ENCODE measurements around the gene DYNC2H1.

Gene DYNC2H1

GRCh38 chr11:103349595-103349994, 240.4 kb downstream of the DYNC2H1 start:
- no peaks in the 10 kb centered on the region for H3K36me3 ChIP-seq (replicated peaks in 1 of 2; ENCODE audit: control insufficient read depth in 2 of 2, insufficient read depth in 2 of 2, low read length in 2 of 2)
- no CpG with 5 or more reads among the region's 2 CpGs for WGBS, 2 donors (ENCODE audit: extremely low coverage in 2 of 2, insufficient read length in 2 of 2, insufficient replicate concordance in 1 of 2)
- no peak overlapping the region for H2AK5ac ChIP-seq (ENCODE audit: low read depth, low read length)

GRCh38 chr11:103354656-103355055, 245.4 kb downstream of the DYNC2H1 start:
- H2BK120ac ChIP-seq (ENCODE audit: low read depth, low read length), result no peak overlapping the region
- no peak overlapping the region for H3K27ac ChIP-seq (replicated peaks; ENCODE audit: low read length)
- H3K9ac ChIP-seq (ENCODE audit: low read depth, low read length, poor library complexity), result no peak overlapping the region
- no peak overlapping the region for H3K4ac ChIP-seq (ENCODE audit: low read length)
- no peak overlapping the region for H2AK5ac ChIP-seq (ENCODE audit: low read depth, low read length)
- no peak overlapping the region for H4K8ac ChIP-seq (ENCODE audit: low read depth, low read length)
- no peak overlapping the region for H3K14ac ChIP-seq (ENCODE audit: low read length)
- no peaks in the 10 kb centered on the region for H3K36me3 ChIP-seq (replicated peaks in 1 of 2; ENCODE audit: control insufficient read depth in 2 of 2, insufficient read depth in 2 of 2, low read length in 2 of 2)
- no peak overlapping the region for H2BK15ac ChIP-seq (ENCODE audit: low read length)
- H3K27me3 ChIP-seq (ENCODE audit: control insufficient read depth in 3 of 3, insufficient read depth in 3 of 3, low read depth in 1 of 3, low read length in 3 of 3), result no peaks in the 10 kb centered on the region
- no peak overlapping the region for H4K91ac ChIP-seq (ENCODE audit: low read depth, low read length, poor library complexity)
- no peaks in the 10 kb centered on the region for H3K9me3 ChIP-seq (replicated peaks in 1 of 2; ENCODE audit: control insufficient read depth in 2 of 2, insufficient read depth in 1 of 2, low read depth in 1 of 2, low read length in 2 of 2)
- H3K4me2 ChIP-seq (ENCODE audit: insufficient read depth, low read length, poor library complexity, severe bottlenecking), result no peak overlapping the region
- no peak overlapping the region for H2BK5ac ChIP-seq (ENCODE audit: low read length)
- no peak overlapping the region for H3K18ac ChIP-seq (ENCODE audit: low read length)
- no peak overlapping the region for H2AFZ ChIP-seq (ENCODE audit: low read length)
- H3K4me1 ChIP-seq (ENCODE audit: control insufficient read depth in 2 of 2, insufficient read depth in 1 of 2, low read depth in 1 of 2, low read length in 2 of 2), result no peaks in the 10 kb centered on the region
- no peak overlapping the region for H3K23ac ChIP-seq (ENCODE audit: low read depth, low read length, poor library complexity)
- H3K4me3 ChIP-seq (ENCODE audit: low read length in 2 of 2), result no peak overlapping the region
- no peak overlapping the region for H2BK12ac ChIP-seq (ENCODE audit: low read length)
- no peak for DNase-seq (ENCODE audit: low spot score)
- no peaks in the 10 kb centered on the region for H3K79me1 ChIP-seq (ENCODE audit: low read depth, low read length)

More at GRCh38 chr11:103349595-103349994, 240.4 kb downstream of the DYNC2H1 start:
- DNase-seq (ENCODE audit: low spot score), result no peak
- Histone ChIP-seq H4K8ac (ENCODE audit: low read depth, low read length) (no peak overlapping the region), H3K14ac (ENCODE audit: low read length) (no peak overlapping the region), H3K27ac (replicated peaks; ENCODE audit: low read length) (no peak overlapping the region), H3K79me1 (ENCODE audit: low read depth, low read length) (no peaks in the 10 kb centered on the region), H3K4me1 (ENCODE audit: control insufficient read depth in 2 of 2, insufficient read depth in 1 of 2, low read depth in 1 of 2, low read length in 2 of 2) (no peaks in the 10 kb centered on the region), H3K9ac (ENCODE audit: low read depth, low read length, poor library complexity) (no peak overlapping the region), H3K4me3 (ENCODE audit: low read length in 2 of 2) (no peak overlapping the region), H3K4ac (ENCODE audit: low read length) (no peak overlapping the region), H3K9me3 (replicated peaks in 1 of 2; ENCODE audit: control insufficient read depth in 2 of 2, insufficient read depth in 1 of 2, low read depth in 1 of 2, low read length in 2 of 2) (no peaks in the 10 kb centered on the region), H3K18ac (ENCODE audit: low read length) (no peak overlapping the region), H2BK120ac (ENCODE audit: low read depth, low read length) (no peak overlapping the region), H3K4me2 (ENCODE audit: insufficient read depth, low read length, poor library complexity, severe bottlenecking) (no peak overlapping the region), H2BK5ac (ENCODE audit: low read length) (no peak overlapping the region), H2BK15ac (ENCODE audit: low read length) (no peak overlapping the region), H2AFZ (ENCODE audit: low read length) (no peak overlapping the region), H2BK12ac (ENCODE audit: low read length) (no peak overlapping the region), H3K23ac (ENCODE audit: low read depth, low read length, poor library complexity) (no peak overlapping the region), H3K27me3 (ENCODE audit: control insufficient read depth in 3 of 3, insufficient read depth in 3 of 3, low read depth in 1 of 3, low read length in 3 of 3) (no peaks in the 10 kb centered on the region), H4K91ac (ENCODE audit: low read depth, low read length, poor library complexity) (no peak overlapping the region)

GRCh38 chr11:103358251-103358650, 249.0 kb downstream of the DYNC2H1 start:
- H2BK12ac ChIP-seq (ENCODE audit: low read length), result no peak overlapping the region
- no peak overlapping the region for H3K4ac ChIP-seq (ENCODE audit: low read length)
- H3K18ac ChIP-seq (ENCODE audit: low read length), result no peak overlapping the region
- no peak overlapping the region for H3K9ac ChIP-seq (ENCODE audit: low read depth, low read length, poor library complexity)
- no peaks in the 10 kb centered on the region for H3K79me1 ChIP-seq (ENCODE audit: low read depth, low read length)
- H2BK5ac ChIP-seq (ENCODE audit: low read length), result no peak overlapping the region
- no peak overlapping the region for H3K4me3 ChIP-seq (ENCODE audit: low read length in 2 of 2)
- H3K14ac ChIP-seq (ENCODE audit: low read length), result no peak overlapping the region
- H3K27me3 ChIP-seq (ENCODE audit: control insufficient read depth in 3 of 3, insufficient read depth in 3 of 3, low read depth in 1 of 3, low read length in 3 of 3), result no peaks in the 10 kb centered on the region
- no peak overlapping the region for H2BK15ac ChIP-seq (ENCODE audit: low read length)
- H4K8ac ChIP-seq (ENCODE audit: low read depth, low read length), result no peak overlapping the region
- no CpG with 5 or more reads among the region's 2 CpGs for WGBS, 2 donors (ENCODE audit: extremely low coverage in 2 of 2, insufficient read length in 2 of 2, insufficient replicate concordance in 1 of 2)
- no peaks in the 10 kb centered on the region for H3K9me3 ChIP-seq (replicated peaks in 1 of 2; ENCODE audit: control insufficient read depth in 2 of 2, insufficient read depth in 1 of 2, low read depth in 1 of 2, low read length in 2 of 2)
- no peak overlapping the region for H3K27ac ChIP-seq (replicated peaks; ENCODE audit: low read length)
- no peak overlapping the region for H2AFZ ChIP-seq (ENCODE audit: low read length)
- no peaks in the 10 kb centered on the region for H3K4me1 ChIP-seq (ENCODE audit: control insufficient read depth in 2 of 2, insufficient read depth in 1 of 2, low read depth in 1 of 2, low read length in 2 of 2)
- H2AK5ac ChIP-seq (ENCODE audit: low read depth, low read length), result no peak overlapping the region
- no peak overlapping the region for H3K4me2 ChIP-seq (ENCODE audit: insufficient read depth, low read length, poor library complexity, severe bottlenecking)
- no peak overlapping the region for H4K91ac ChIP-seq (ENCODE audit: low read depth, low read length, poor library complexity)
- no peak overlapping the region for H2BK120ac ChIP-seq (ENCODE audit: low read depth, low read length)
- DNase-seq (ENCODE audit: low spot score), result no peak
- H3K36me3 ChIP-seq (replicated peaks in 1 of 2; ENCODE audit: control insufficient read depth in 2 of 2, insufficient read depth in 2 of 2, low read length in 2 of 2), result no peaks in the 10 kb centered on the region
- no peak overlapping the region for H3K23ac ChIP-seq (ENCODE audit: low read depth, low read length, poor library complexity)

- Histone ChIP-seq H3K18ac (ENCODE audit: low read length) (no peak overlapping the region), H2AFZ (ENCODE audit: low read length) (no peak overlapping the region), H4K8ac (ENCODE audit: low read depth, low read length) (no peak overlapping the region), H3K9me3 (replicated peaks in 1 of 2; ENCODE audit: control insufficient read depth in 2 of 2, insufficient read depth in 1 of 2, low read depth in 1 of 2, low read length in 2 of 2) (no peaks in the 10 kb centered on the region), H3K27me3 (ENCODE audit: control insufficient read depth in 3 of 3, insufficient read depth in 3 of 3, low read depth in 1 of 3, low read length in 3 of 3) (no peaks in the 10 kb centered on the region), H3K4me2 (ENCODE audit: insufficient read depth, low read length, poor library complexity, severe bottlenecking) (no peak overlapping the region), H2BK120ac (ENCODE audit: low read depth, low read length) (no peak overlapping the region), H3K23ac (ENCODE audit: low read depth, low read length, poor library complexity) (no peak overlapping the region), H3K79me1 (ENCODE audit: low read depth, low read length) (no peaks in the 10 kb centered on the region), H3K14ac (ENCODE audit: low read length) (no peak overlapping the region), H3K4me1 (ENCODE audit: control insufficient read depth in 2 of 2, insufficient read depth in 1 of 2, low read depth in 1 of 2, low read length in 2 of 2) (no peaks in the 10 kb centered on the region), H4K91ac (ENCODE audit: low read depth, low read length, poor library complexity) (no peak overlapping the region), H3K4me3 (ENCODE audit: low read length in 2 of 2) (no peak overlapping the region), H2BK15ac (ENCODE audit: low read length) (no peak overlapping the region), H2BK5ac (ENCODE audit: low read length) (no peak overlapping the region), H3K4ac (ENCODE audit: low read length) (no peak overlapping the region), H3K36me3 (replicated peaks in 1 of 2; ENCODE audit: control insufficient read depth in 2 of 2, insufficient read depth in 2 of 2, low read length in 2 of 2) (no peaks in the 10 kb centered on the region), H2AK5ac (ENCODE audit: low read depth, low read length) (no peak overlapping the region), H3K27ac (replicated peaks; ENCODE audit: low read length) (no peak overlapping the region), H3K9ac (ENCODE audit: low read depth, low read length, poor library complexity) (no peak overlapping the region), H2BK12ac (ENCODE audit: low read length) (no peak overlapping the region)
- no CpG with 5 or more reads among the region's 4 CpGs for WGBS, 2 donors (ENCODE audit: extremely low coverage in 2 of 2, insufficient read length in 2 of 2, insufficient replicate concordance in 1 of 2)
- DNase-seq (ENCODE audit: low spot score), result no peak
These were observed 250.0 kb downstream of the DYNC2H1 start for GRCh38 chr11:103359216-103359615.

All from neuronal stem cell (in vitro differentiated cells).